IMR-90 (cell line): ENCODE measurements around the gene WRAP53. TPM values are rescaled to one million over a fixed set of nuclear protein-coding genes. Genes with fewer than 3 reads are reported as not detected.

Source experiments
- ATAC-seq: fragments of 200-7000 bp; cut with Tn5 transposase; 2 replicates; pipeline ENCODE4 v1.9.1; 2020; ENCODE audit warnings: low read depth, mild to moderate bottlenecking, moderate library complexity
- BruUV-seq: library from RNA; stranded (reverse); fragments of 400-500 nt; replicated peaks from 2 replicates; lab custom pipeline; 2021; lab: Mats Ljungman, UMichigan
- CTCF ChIA-PET: fragments of 300-600 bp; formaldehyde crosslinking; extraction: SDS; loops from one replicate; lab custom pipeline; 2021; ENCODE audit warnings: antibody characterized with exemption; lab: Yijun Ruan, JAX
- POLR2A ChIA-PET: fragments of 300-600 bp; sonication (Branson Sonifier 250); formaldehyde crosslinking; loops from one replicate; lab custom pipeline; 2022; ENCODE audit warnings: antibody characterized with exemption; ENCODE audit not compliant: unreplicated experiment; lab: Charles Lee
- DNase-seq: peaks from one replicate; pipeline ENCODE4 v3.0.0; 2013
- H2AFZ ChIP-seq: replicated peaks from 2 replicates; pipeline ENCODE3; 2013; ENCODE audit warnings: low read length, mild to moderate bottlenecking; ENCODE audit not compliant: poor library complexity
- H2AK5ac ChIP-seq: 2 replicates; pipeline ENCODE4 v1.6.1; 2013; ENCODE audit warnings: low read depth, low read length, inconsistent platforms
- H2AK9ac ChIP-seq: replicated peaks from 2 replicates; pipeline ENCODE3; 2013; ENCODE audit warnings: mild to moderate bottlenecking, low read depth, low read length, moderate library complexity; ENCODE audit not compliant: poor library complexity
- H2BK120ac ChIP-seq: 2 replicates; pipeline ENCODE4 v1.6.1; 2013; ENCODE audit warnings: low read depth, low read length, inconsistent platforms
- H2BK15ac ChIP-seq: 3 replicates; pipeline ENCODE4 v1.6.1; 2013; ENCODE audit warnings: low read depth, low read length, inconsistent platforms
- H2BK20ac ChIP-seq: 2 replicates; pipeline ENCODE4 v1.6.1; 2013; ENCODE audit warnings: low read depth, mild to moderate bottlenecking, inconsistent platforms, low read length, moderate library complexity
- H2BK5ac ChIP-seq: 2 replicates; pipeline ENCODE4 v1.6.1; 2013; ENCODE audit warnings: mild to moderate bottlenecking, low read depth, low read length, inconsistent platforms; ENCODE audit not compliant: poor library complexity, severe bottlenecking
- H3K14ac ChIP-seq: replicated peaks from 2 replicates; pipeline ENCODE4 v1.6.1; 2013; ENCODE audit warnings: low read depth, low read length, inconsistent platforms
- H3K18ac ChIP-seq: 2 replicates; pipeline ENCODE4 v1.6.1; 2013; ENCODE audit warnings: low read depth, low read length, control low read depth
- H3K23ac ChIP-seq: 2 replicates; pipeline ENCODE4 v1.6.1; 2013; ENCODE audit warnings: low read depth, low read length, inconsistent platforms
- H3K27ac ChIP-seq: 2 replicates; pipeline ENCODE4 v1.5.1; 2013; ENCODE audit warnings: mild to moderate bottlenecking, control low read depth, low read length; ENCODE audit not compliant: insufficient read depth
- H3K27me3 ChIP-seq: 2 replicates; pipeline ENCODE4 v1.6.1; 2013; ENCODE audit warnings: low read length; ENCODE audit not compliant: control insufficient read depth, insufficient read depth
- H3K36me3 ChIP-seq: 2 replicates; pipeline ENCODE4 v1.6.1; 2013; ENCODE audit warnings: low read length, mixed read lengths; ENCODE audit not compliant: control insufficient read depth, insufficient read depth
- H3K4ac ChIP-seq: 2 replicates; pipeline ENCODE4 v1.6.1; 2013; ENCODE audit warnings: low read depth, low read length, inconsistent platforms
- H3K4me1 ChIP-seq: 2 replicates; pipeline ENCODE4 v1.6.1; 2013; ENCODE audit warnings: low read length, mixed read lengths; ENCODE audit not compliant: control insufficient read depth, insufficient read depth
- H3K4me2 ChIP-seq: 2 replicates; pipeline ENCODE4 v1.6.1; 2013; ENCODE audit warnings: low read depth, mild to moderate bottlenecking, control low read depth, low read length, moderate library complexity
- H3K4me3 ChIP-seq: 2 replicates; pipeline ENCODE4 v1.5.1; 2013; ENCODE audit warnings: low read depth, mild to moderate bottlenecking, control low read depth, low read length, moderate library complexity; ENCODE audit not compliant: insufficient read depth
- H3K56ac ChIP-seq: 2 replicates; pipeline ENCODE4 v1.6.1; 2013; ENCODE audit warnings: low read length, inconsistent platforms; ENCODE audit not compliant: insufficient read depth; ENCODE audit errors: extremely low read depth
- H3K79me1 ChIP-seq, 2 experiments: 2 replicates each; pipeline ENCODE4 v1.6.1; 2013; ENCODE audit warnings: low read length in 2 of 2, inconsistent platforms in 1 of 2, low read depth in 1 of 2
- H3K9ac ChIP-seq: 2 replicates; pipeline ENCODE4 v1.6.1; 2013; ENCODE audit warnings: low read depth, low read length, control low read depth
- H3K9me1 ChIP-seq: 2 replicates; pipeline ENCODE4 v1.6.1; 2013; ENCODE audit warnings: low read length, inconsistent platforms; ENCODE audit not compliant: insufficient read depth
- H3K9me3 ChIP-seq: 2 replicates; pipeline ENCODE4 v1.6.1; 2013; ENCODE audit warnings: low read length; ENCODE audit not compliant: control insufficient read depth, insufficient read depth
- H4K20me1 ChIP-seq: 2 replicates; pipeline ENCODE4 v1.6.1; 2013; ENCODE audit warnings: low read length, inconsistent platforms; ENCODE audit not compliant: insufficient read depth
- H4K5ac ChIP-seq: 2 replicates; pipeline ENCODE4 v1.6.1; 2013; ENCODE audit warnings: mild to moderate bottlenecking, low read depth, low read length, control low read depth
- H4K8ac ChIP-seq, 2 experiments: 2 replicates each; pipeline ENCODE4 v1.6.1; 2013; ENCODE audit warnings: low read depth in 2 of 2, low read length in 2 of 2, control low read depth in 1 of 2, inconsistent platforms in 1 of 2
- H4K91ac ChIP-seq: 2 replicates; pipeline ENCODE4 v1.6.1; 2013; ENCODE audit warnings: low read depth, low read length, inconsistent platforms; ENCODE audit not compliant: insufficient read depth
- BHLHE40 ChIP-seq: fragments of 150-350 bp; IDR thresholded peaks from 2 replicates; pipeline ENCODE4 v1.6.1; 2016; ENCODE audit warnings: mild to moderate bottlenecking, low read depth, low read length
- CEBPB ChIP-seq: IDR thresholded peaks from 2 replicates; pipeline ENCODE4 v1.6.1; 2012; ENCODE audit warnings: low read depth, low read length, improper control_type of control experiment
- CHD1 ChIP-seq: IDR thresholded peaks from 2 replicates; pipeline ENCODE4 v1.6.1; 2012; ENCODE audit warnings: low read depth, low read length, improper control_type of control experiment
- FOS ChIP-seq: fragments of 150-350 bp; IDR thresholded peaks from 2 replicates; pipeline ENCODE4 v1.6.1; 2016; ENCODE audit warnings: low read depth, low read length
- MAFK ChIP-seq: IDR thresholded peaks from 2 replicates; pipeline ENCODE4 v1.6.1; 2012; ENCODE audit warnings: low read depth, low read length, improper control_type of control experiment
- MAZ ChIP-seq: IDR thresholded peaks from 2 replicates; pipeline ENCODE4 v1.6.1; 2012; ENCODE audit warnings: low read depth, mild to moderate bottlenecking, low read length, improper control_type of control experiment, moderate library complexity, borderline replicate concordance
- MXI1 ChIP-seq: IDR thresholded peaks from 2 replicates; pipeline ENCODE4 v1.6.1; 2012; ENCODE audit warnings: low read depth, mild to moderate bottlenecking, low read length, moderate library complexity, borderline replicate concordance
- NFE2L2 ChIP-seq: fragments of 150-350 bp; IDR thresholded peaks from 2 replicates; pipeline ENCODE4 v1.6.1; 2016; ENCODE audit warnings: low read depth, mild to moderate bottlenecking, low read length
- POLR2A ChIP-seq: IDR thresholded peaks from 2 replicates; pipeline ENCODE4 v1.6.1; 2012; ENCODE audit warnings: mild to moderate bottlenecking, low read depth, low read length
- RAD21 ChIP-seq: IDR thresholded peaks from 2 replicates; pipeline ENCODE4 v1.6.1; 2012; ENCODE audit warnings: low read length, improper control_type of control experiment
- RCOR1 ChIP-seq: IDR thresholded peaks from 2 replicates; pipeline ENCODE4 v1.6.1; 2012; ENCODE audit warnings: mild to moderate bottlenecking, low read length, improper control_type of control experiment; ENCODE audit not compliant: insufficient replicate concordance
- RFX5 ChIP-seq: IDR thresholded peaks from 2 replicates; pipeline ENCODE4 v1.8.0; 2012; ENCODE audit warnings: low read depth, mild to moderate bottlenecking, low read length, moderate library complexity
- SMC3 ChIP-seq: fragments of 150-350 bp; IDR thresholded peaks from 2 replicates; pipeline ENCODE4 v1.6.1; 2016; ENCODE audit warnings: low read depth, mild to moderate bottlenecking, antibody characterized with exemption, low read length, moderate library complexity
- WGBS, 2 experiments: methylation state at CpG; one replicate each; pipeline versions ENCODE4 v1.1.5 to v1.1.7; 2013; ENCODE audit warnings: missing lambda C conversion rate in 2 of 2; ENCODE audit not compliant: insufficient read length in 1 of 2; ENCODE audit errors: extremely low coverage in 2 of 2; 5-methylcytosine and 5-hydroxymethylcytosine counted together
- dilution Hi-C: fragments of 300-500 bp; cut with HindIII; formaldehyde crosslinking; loops from one replicate; pipeline ENCODE4 v1.14.3; 2018; ENCODE audit warnings: low sequenced_read_pairs; ENCODE audit not compliant: unreplicated experiment
- in situ Hi-C: fragments of 300-500 bp; cut with MboI; formaldehyde crosslinking; loops from 3 replicates; pipeline ENCODE4 v1.14.3; 2019; ENCODE audit warnings: low sequenced_read_pairs, inconsistent platforms, mixed read lengths
- intact Hi-C: fragments of 100-400 bp; cut with micrococcal nuclease; formaldehyde crosslinking; loops from 2 replicates; pipeline ENCODE4 v1.10.0; 2022
- polyA plus RNA-seq, 3 experiments: library from polyadenylated mRNA; depleted of rRNA; stranded (reverse); fragments of >200 nt; gene quantifications; 2 replicates each; pipeline ENCODE4 v1.2.3, GENCODE V29; 2012; ENCODE audit warnings: low replicate concordance in 1 of 3
- total RNA-seq: library from RNA; depleted of rRNA; stranded (reverse); fragments of >200 nt; gene quantifications from 2 replicates; pipeline ENCODE4 v1.2.3, GENCODE V29; 2012
- TF ChIP-seq, protein P1 (sequence below): fragments of 150-350 bp; IDR thresholded peaks from 2 replicates; pipeline ENCODE4 v1.6.1; 2016; ENCODE audit warnings: low read depth, mild to moderate bottlenecking, low read length, moderate library complexity, borderline replicate concordance
- TF ChIP-seq, protein P2 (sequence below): conservative IDR thresholded peaks from 2 replicates; pipeline ENCODE4 v1.5.1; 2012; ENCODE audit warnings: mild to moderate bottlenecking, low read depth, low read length, improper control_type of control experiment
- TF ChIP-seq, protein P3 (sequence below): fragments of 150-350 bp; IDR thresholded peaks from 2 replicates; pipeline ENCODE4 v1.6.1; 2017; ENCODE audit warnings: mild to moderate bottlenecking, antibody characterized with exemption, low read length, low read depth

Gene WRAP53
- total and polyA plus RNA-seq, 2 of the 4 experiments (the other 2 are of a cell fraction): 6.6 to 9.5 TPM

DNA sequence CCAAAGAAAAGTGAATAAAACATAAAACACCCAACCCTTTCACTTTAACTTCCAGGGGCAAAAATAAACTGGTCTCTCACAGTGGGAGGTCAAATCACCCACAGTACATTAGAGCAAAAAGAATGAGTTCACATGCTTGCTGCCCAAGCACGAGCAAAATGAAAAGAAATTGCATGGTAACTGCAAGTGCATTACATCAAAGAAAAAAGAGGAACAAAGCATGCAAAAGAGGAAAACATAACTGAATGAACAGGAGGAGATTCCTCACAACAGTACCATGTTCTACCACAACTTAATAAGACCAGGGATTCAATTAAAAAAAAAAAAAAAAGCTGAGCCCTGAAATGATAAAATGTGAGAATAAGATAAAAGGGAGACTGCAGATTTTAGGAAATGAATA is 41.5 kb downstream of the WRAP53 start:
- H4K8ac ChIP-seq: no peak overlapping the region
- no peak overlapping the region for H3K27ac ChIP-seq
- POLR2A ChIA-PET: no interaction called here
- no peak overlapping the region for H3K4me3 ChIP-seq
- no peaks in the 10 kb centered on the region for H3K9me1 ChIP-seq
- H3K18ac ChIP-seq: no peak overlapping the region
- H2AK9ac ChIP-seq: no peak overlapping the region
- H4K91ac ChIP-seq: no peak overlapping the region
- peaks cover 31% of the 10 kb centered on the region for H3K27me3 ChIP-seq
- no peak overlapping the region for H3K14ac ChIP-seq
- no peaks in the 10 kb centered on the region for H3K79me1 ChIP-seq
- H2BK20ac ChIP-seq: no peak overlapping the region
- no peak overlapping the region for H2BK5ac ChIP-seq
- ATAC-seq (no peak), DNase-seq (no peak)
- H4K5ac ChIP-seq: no peak overlapping the region
- no peak overlapping the region for H2AFZ ChIP-seq
- H3K9ac ChIP-seq: no peak overlapping the region
- intact Hi-C loops (no loop called here), dilution Hi-C loops (no loop called here), in situ Hi-C loops (loop anchor here (25.0 kb wide), 1 partner anchor 257 kb away; no protein-coding TSS in a partner anchor)
- H2BK15ac ChIP-seq: no peak overlapping the region
- no peak overlapping the region for H3K23ac ChIP-seq
- BruUV-seq: no TSS peak
- H2BK120ac ChIP-seq: no peak overlapping the region
- TF ChIP-seq, protein P1, sequence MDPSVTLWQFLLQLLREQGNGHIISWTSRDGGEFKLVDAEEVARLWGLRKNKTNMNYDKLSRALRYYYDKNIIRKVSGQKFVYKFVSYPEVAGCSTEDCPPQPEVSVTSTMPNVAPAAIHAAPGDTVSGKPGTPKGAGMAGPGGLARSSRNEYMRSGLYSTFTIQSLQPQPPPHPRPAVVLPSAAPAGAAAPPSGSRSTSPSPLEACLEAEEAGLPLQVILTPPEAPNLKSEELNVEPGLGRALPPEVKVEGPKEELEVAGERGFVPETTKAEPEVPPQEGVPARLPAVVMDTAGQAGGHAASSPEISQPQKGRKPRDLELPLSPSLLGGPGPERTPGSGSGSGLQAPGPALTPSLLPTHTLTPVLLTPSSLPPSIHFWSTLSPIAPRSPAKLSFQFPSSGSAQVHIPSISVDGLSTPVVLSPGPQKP: no peak
- TF ChIP-seq SMC3 (no peak), MXI1 (no peak), POLR2A (no peak), RAD21 (no peak), BHLHE40 (no peak), RCOR1 (no peak), MAZ (no peak), NFE2L2 (no peak), MAFK (no peak), RFX5 (no peak), CEBPB (no peak), FOS (no peak), CHD1 (no peak)
- TF ChIP-seq, protein P2, sequence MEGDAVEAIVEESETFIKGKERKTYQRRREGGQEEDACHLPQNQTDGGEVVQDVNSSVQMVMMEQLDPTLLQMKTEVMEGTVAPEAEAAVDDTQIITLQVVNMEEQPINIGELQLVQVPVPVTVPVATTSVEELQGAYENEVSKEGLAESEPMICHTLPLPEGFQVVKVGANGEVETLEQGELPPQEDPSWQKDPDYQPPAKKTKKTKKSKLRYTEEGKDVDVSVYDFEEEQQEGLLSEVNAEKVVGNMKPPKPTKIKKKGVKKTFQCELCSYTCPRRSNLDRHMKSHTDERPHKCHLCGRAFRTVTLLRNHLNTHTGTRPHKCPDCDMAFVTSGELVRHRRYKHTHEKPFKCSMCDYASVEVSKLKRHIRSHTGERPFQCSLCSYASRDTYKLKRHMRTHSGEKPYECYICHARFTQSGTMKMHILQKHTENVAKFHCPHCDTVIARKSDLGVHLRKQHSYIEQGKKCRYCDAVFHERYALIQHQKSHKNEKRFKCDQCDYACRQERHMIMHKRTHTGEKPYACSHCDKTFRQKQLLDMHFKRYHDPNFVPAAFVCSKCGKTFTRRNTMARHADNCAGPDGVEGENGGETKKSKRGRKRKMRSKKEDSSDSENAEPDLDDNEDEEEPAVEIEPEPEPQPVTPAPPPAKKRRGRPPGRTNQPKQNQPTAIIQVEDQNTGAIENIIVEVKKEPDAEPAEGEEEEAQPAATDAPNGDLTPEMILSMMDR: no peak
- TF ChIP-seq, protein P3, sequence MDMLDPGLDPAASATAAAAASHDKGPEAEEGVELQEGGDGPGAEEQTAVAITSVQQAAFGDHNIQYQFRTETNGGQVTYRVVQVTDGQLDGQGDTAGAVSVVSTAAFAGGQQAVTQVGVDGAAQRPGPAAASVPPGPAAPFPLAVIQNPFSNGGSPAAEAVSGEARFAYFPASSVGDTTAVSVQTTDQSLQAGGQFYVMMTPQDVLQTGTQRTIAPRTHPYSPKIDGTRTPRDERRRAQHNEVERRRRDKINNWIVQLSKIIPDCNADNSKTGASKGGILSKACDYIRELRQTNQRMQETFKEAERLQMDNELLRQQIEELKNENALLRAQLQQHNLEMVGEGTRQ: no peak
- WGBS, 2 experiments: no CpG with 5 or more reads among the region's 1 CpG
- H3K4me2 ChIP-seq: no peak overlapping the region
- no peaks in the 10 kb centered on the region for H3K4me1 ChIP-seq
- H3K56ac ChIP-seq: no peak overlapping the region
- no peak overlapping the region for H2AK5ac ChIP-seq
- no peaks in the 10 kb centered on the region for H3K36me3 ChIP-seq
- no peaks in the 10 kb centered on the region for H4K20me1 ChIP-seq
- no peak overlapping the region for H3K4ac ChIP-seq
- H3K9me3 ChIP-seq: no peaks in the 10 kb centered on the region
- CTCF ChIA-PET: interaction anchor here (0.6 to 1.1 kb wide), 2 partner anchors 257 to 311 kb away, joined by 3 to 4 read pairs; no protein-coding TSS in a partner anchor
